ENCODE data around the gene SBF1.

The SBF1 gene

GRCh38 chr22:50505776-50506610, 31.2 kb upstream of the SBF1 start:
- DNase-seq = no peak

- DNase-seq = no peak
These were observed 30.5 kb upstream of the SBF1 start for GRCh38 chr22:50505276-50505775.

GRCh38 chr22:50504369-50505211, 29.8 kb upstream of the SBF1 start:
- no peak for DNase-seq

GRCh38 chr22:50503475-50504145, 28.8 kb upstream of the SBF1 start:
- DNase-seq = no peak

GRCh38 chr22:50502628-50503474, 28.0 kb upstream of the SBF1 start:
- DNase-seq = no peak

GRCh38 chr22:50502096-50502495, 27.3 kb upstream of the SBF1 start:
- no peak for DNase-seq

- DNase-seq = no peak
These were observed 25.6 kb upstream of the SBF1 start for GRCh38 chr22:50500452-50500851.

- peak; percentile 51 to 67 for DNase-seq
These were observed 23.6 kb upstream of the SBF1 start for GRCh38 chr22:50498322-50498890.

- DNase-seq = no peak
These were observed 22.3 kb upstream of the SBF1 start for GRCh38 chr22:50497093-50497492.

GRCh38 chr22:50490531-50491308, 15.9 kb upstream of the SBF1 start:
- peak; percentile 6 to 40 for DNase-seq

- DNase-seq = no peak
These were observed 14.8 kb upstream of the SBF1 start for GRCh38 chr22:50489363-50490243.

GRCh38 chr22:50488886-50489285, 14.1 kb upstream of the SBF1 start:
- DNase-seq = no peak

- no peak for DNase-seq
These were observed 13.3 kb upstream of the SBF1 start for GRCh38 chr22:50488006-50488677.

GRCh38 chr22:50487290-50488005, 12.6 kb upstream of the SBF1 start:
- no peak for DNase-seq

- DNase-seq = no peak
These were observed 11.9 kb upstream of the SBF1 start, which contains the start of gene MIOX for GRCh38 chr22:50486561-50487289. MIOX (plus strand) TSS chr22:50486859; CDS start chr22:50486898, 39 bp downstream.

GRCh38 chr22:50485221-50486131, 10.6 kb upstream of the SBF1 start:
- DNase-seq = no peak

Data from AML-193 (cell line).